DMS 273 treated with DMSO at 0.1 percent for 48 hours (cell line): ENCODE measurements around the gene CYREN.
"Not testable (repeated sequence)": the region's sequence is repeated elsewhere in the genome, so short reads cannot be mapped to it uniquely, and the experiment has no call there.

ENCODE experiments used
- DNase-seq: peaks from one replicate; lab custom pipeline; 2025; lab: John Stamatoyannopoulos, UW

CYREN gene

GRCh38 chr7:135177028-135177696 is 6.7 kb upstream of the CYREN start:
- DNase-seq, result no peak

- DNase-seq, result no peak
These were observed 5.4 kb upstream of the CYREN start for GRCh38 chr7:135175931-135176330.

- no peak for DNase-seq
These were observed 4.4 kb upstream of the CYREN start for GRCh38 chr7:135174941-135175340.

DNA sequence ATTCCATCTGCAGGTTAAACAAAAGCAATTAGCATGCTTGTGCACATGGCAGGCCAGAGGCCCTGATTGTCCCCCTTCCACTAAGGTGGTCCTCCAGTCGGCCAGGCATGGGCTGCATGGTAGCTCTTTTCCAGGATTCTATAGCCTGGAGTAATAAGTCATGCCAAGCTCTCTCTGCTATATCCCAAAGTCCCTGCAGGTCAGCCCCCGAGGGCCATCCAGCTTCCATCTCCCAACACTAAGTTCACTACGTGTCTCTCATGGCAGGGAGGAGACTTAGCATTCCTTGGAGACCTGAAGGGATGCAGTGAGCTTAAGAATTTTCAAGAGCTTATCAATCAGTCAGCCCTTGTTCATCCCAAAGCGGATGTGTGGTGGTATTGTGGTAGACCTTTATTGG is 3.4 kb upstream of the CYREN start:
- DNase-seq, result not testable (repeated sequence)

GRCh38 chr7:135171581-135172291 is 1.2 kb upstream of the CYREN start:
- DNase-seq, result not testable (repeated sequence)

DNA sequence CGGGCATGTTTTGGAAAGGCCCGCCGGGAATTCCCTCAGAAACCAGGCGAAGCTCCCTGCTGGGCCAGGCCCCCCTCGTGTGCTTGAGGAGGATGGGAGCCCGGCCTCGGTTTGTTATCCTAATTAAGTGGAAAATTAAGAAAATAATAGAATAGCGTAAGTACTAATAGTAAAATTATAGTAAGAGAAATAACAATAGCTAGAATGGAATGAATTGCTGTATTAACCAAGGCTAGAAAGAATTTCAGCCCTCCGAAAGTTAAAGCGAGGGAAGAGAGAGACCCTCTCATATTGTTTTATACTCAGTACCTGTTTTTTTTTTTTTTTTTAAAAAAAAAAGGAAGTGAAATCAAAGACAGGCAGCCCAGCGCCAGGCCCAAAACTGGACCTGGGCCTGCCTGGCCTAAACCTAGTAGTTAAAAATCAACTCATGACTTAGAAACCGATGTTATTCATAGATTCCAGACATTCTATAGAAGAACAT is 533 bp upstream of the CYREN start:
- not testable (repeated sequence) for DNase-seq

GRCh38 chr7:135169964-135170273 is 588 bp downstream of the CYREN start:
- no peak for DNase-seq

DNA sequence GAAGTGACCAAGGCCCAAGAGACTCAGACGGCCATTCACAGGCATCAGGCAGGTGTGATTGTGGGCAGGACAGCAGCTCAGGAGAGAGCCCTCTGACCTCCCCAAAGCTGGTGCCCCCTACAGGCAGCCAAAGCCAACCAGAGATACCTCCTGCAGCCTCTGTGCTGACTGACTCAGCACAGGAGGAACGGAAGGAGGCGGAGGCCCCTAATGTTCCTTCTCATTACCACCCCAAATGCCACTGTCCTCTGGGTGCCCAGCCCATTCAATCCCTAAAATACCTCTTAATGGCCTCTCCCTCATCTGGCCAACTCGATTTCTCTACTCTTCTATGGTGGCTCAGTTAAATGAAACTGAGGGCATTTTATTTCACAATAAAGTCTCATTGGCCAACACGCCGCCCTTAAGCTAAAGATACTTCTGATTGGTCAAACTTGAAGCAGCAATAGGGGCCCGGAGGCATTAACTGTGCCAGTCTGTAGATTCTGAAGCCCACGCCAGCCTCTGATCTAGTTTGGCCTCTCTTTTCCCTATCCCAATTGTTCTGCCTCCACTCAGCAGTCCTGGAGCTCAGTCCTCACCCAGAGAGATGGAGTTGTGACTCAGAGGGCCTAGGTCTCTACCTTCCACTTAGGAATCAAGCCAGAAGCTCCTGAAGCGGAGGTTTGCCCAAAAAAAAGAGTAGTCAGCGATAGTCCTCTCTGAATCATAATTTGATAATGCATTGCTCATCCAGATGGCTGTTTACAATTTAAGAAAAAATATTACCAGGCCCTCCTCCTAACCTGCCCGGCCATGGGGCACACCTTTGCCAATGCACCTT is 1.2 kb downstream of the CYREN start:
- no peak for DNase-seq

- DNase-seq, result no peak
These were observed 1.9 kb downstream of the CYREN start for GRCh38 chr7:135168489-135169140.

DNA sequence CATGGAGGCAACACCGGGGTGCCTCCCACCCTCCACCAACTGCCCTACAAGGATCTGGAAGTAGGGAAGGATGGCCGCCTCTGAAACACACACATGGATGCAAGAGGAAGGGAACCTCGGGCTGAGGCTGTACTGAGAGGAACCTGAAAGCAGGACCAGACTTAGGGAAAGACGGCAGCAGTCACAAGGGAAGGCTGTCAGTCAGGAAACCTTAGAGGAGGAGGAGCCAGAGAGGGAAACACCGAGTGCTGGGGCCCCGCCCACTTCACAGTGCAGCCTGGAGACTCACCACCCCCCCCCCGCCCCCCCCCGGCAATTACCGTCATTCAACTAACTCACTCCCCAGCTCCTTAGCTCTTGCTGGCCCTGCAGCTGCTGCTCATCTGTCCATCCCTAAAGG is 2.5 kb downstream of the CYREN start:
- DNase-seq, result peak; percentile 3

GRCh38 chr7:135167365-135167917 is 3.1 kb downstream of the CYREN start:
- DNase-seq, result no peak

DNA sequence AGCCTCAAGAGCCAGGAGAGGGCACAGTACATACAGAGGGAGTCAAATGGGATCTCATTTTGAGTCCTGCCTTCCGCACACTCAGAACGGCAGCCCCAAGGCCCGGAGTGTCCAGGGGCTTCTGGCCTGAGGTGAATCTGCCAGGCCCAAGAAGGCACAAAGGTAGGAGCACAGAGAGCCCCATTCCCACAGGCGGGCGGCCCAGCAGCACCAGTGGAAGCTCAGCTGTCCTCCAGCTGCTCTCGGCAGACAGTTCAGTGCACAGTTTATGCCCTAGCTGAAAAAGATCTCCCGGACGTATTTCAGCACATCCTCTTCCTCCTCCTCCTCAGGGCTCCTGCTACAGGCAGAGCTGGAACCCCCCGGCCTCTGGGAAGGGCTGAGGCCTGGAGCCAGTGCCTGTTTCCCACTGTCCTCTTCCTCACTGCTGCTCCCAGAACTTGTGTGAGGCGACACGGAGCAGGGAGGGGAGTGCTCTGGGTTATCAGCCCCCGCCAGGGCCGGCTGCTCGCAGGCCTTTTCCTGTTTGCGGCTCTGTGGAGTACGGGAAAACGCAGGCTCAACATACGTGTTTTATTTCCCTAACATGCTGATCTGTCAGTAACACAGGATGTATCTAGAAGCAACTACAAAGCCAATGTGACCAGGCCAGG is 4.0 kb downstream of the CYREN start:
- no peak for DNase-seq

DNA sequence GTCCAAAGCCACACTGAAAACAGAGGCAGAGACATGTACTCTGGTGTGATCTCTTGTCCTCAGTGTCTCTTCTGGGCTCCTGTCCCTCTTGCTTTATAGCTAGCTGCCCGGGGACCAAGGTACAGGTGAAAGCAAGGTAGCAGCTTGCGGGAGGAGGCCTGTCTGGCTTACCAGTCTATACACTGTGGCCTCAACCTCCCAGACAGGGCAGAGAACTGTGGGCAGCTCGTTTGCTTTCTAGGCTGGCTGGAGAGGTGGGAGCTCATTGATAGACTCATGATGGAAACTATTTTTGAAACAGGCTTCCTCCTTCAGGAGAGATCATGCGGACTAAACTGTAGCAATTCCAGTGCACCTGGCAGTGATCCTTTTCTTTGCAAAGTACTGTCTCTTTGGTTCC is 4.6 kb downstream of the CYREN start:
- DNase-seq, result no peak

DNA sequence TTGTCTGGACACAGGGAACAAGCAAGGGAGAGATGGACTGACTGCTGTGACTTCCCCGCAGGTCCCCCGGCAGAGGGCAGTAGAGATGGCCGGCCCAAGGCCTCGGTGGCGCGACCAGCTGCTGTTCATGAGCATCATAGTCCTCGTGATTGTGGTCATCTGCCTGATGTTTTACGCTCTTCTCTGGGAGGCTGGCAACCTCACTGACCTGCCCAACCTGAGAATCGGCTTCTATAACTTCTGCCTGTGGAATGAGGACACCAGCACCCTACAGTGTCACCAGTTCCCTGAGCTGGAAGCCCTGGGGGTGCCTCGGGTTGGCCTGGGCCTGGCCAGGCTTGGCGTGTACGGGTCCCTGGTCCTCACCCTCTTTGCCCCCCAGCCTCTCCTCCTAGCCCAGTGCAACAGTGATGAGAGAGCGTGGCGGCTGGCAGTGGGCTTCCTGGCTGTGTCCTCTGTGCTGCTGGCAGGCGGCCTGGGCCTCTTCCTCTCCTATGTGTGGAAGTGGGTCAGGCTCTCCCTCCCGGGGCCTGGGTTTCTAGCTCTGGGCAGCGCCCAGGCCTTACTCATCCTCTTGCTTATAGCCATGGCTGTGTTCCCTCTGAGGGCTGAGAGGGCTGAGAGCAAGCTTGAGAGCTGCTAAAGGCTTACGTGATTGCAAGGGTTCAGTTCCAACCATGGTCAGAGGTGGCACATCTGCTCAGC is 6.0 kb downstream of the CYREN start:
- no peak for DNase-seq

- no peak for DNase-seq
These were observed 8.0 kb downstream of the CYREN start for GRCh38 chr7:135162382-135163001.

DNA sequence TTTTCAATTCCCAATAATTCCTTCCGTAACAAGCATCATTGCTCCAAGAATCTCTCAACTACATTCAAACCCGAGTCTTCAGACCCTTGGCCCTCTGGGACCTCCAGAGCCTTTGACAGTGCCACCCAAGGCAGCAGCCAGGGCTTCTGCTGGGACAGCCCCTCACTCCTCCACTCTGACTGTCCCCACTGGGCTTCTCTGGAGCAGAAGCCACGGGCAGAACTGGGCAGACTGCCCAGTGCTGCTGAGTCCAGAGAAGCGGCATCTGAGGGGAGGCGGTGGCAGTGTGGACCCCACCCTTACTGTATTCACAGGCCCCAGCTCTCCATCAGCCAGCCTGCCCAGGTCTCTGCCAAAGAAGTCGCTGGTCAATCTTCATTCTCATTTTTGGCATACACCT is 8.8 kb downstream of the CYREN start:
- no peak for DNase-seq

GRCh38 chr7:135160858-135161653 is 9.5 kb downstream of the CYREN start:
- DNase-seq, result peak; percentile 41

DNA sequence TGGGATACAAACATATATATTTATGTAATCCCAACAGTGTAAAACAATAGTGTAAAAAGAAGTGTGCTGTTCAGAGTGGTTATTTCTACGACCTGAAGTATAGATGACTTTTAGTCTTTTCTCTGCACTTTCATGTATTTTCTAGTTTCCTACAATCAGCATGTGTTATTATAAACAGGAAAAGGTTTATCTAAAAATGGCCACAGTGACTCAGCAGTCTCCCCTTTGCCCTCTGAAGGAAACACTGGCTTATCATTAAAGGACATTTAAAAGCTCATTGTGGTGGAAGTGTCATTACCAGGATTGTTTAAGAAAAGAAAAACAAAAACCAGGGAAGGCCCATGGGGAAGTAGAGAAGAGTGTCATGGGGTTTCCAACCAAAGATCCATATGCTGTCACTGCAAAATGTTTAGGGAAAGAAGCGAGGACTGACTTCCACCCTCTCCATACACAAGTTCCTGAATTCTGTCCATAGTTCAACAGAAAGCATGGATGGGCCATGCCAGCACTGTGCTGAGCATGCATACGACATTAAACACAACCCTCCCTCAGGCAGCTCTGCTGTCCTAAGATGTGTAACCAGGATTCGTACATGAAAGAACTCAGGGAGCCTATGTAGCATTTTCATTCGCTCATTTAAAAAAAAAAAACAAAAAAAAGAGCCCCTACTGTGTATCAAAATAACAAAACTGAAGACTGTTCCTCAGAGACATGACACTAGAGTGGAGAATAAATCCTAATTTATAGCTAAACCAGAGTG is 10.2 kb downstream of the CYREN start:
- DNase-seq, result no peak
